ENCODE measurements around the gene MADD. TPM values are rescaled to one million over a fixed set of nuclear protein-coding genes. Genes with fewer than 3 reads are reported as not detected.

MADD gene
- total and polyA plus RNA-seq, 10 of the 15 experiments (the other 5 are each of a cell fraction or from before 2014, with no cell fraction given) = 0.47 to 35.4 (median 17.6) TPM

- no peak for TF ChIP-seq ATF2 (IDR thresholded peaks at IDR 0.05; ENCODE audit: low read length)
- TF ChIP-seq SMAD5 (IDR thresholded peaks at IDR 0.05; ENCODE audit: low read depth) = no peak
- TF ChIP-seq EZH2 (IDR thresholded peaks at IDR 0.05; ENCODE audit: borderline replicate concordance, control insufficient read depth, low read depth, low read length) = no peak
- TF ChIP-seq IKZF1 (conservative IDR thresholded peaks at IDR 0.05) = peak; percentile 59
- 0 out of 2 replicates have a peak, but pooled peaks have one; percentile 6 for TF ChIP-seq TCF12 (IDR thresholded peaks at IDR 0.05; ENCODE audit: low read depth, low read length)
- no peak for TF ChIP-seq ZBTB40 (IDR thresholded peaks at IDR 0.05; ENCODE audit: borderline replicate concordance)
- no peak for TF ChIP-seq SMC3 (IDR thresholded peaks at IDR 0.05; ENCODE audit: borderline replicate concordance, low read length)
- peak; percentile 65; the same call in 1 of the 2 replicates for TF ChIP-seq TAF1 (IDR thresholded peaks at IDR 0.05; ENCODE audit: borderline replicate concordance, low read depth, low read length)
- peak; percentile 51 for TF ChIP-seq DPF2 (IDR thresholded peaks at IDR 0.05)
- TF ChIP-seq KAT2A (conservative IDR thresholded peaks at IDR 0.05; ENCODE audit: control insufficient read depth, low read depth, low read length) = no peak
- no peak for TF ChIP-seq ZBED1 (IDR thresholded peaks at IDR 0.05; ENCODE audit: borderline replicate concordance)
- TF ChIP-seq ZNF207 (IDR thresholded peaks at IDR 0.05; ENCODE audit: borderline replicate concordance) = peak; percentile 34; the same call in 1 of the 2 replicates
- TF ChIP-seq EP300 (IDR thresholded peaks at IDR 0.05; ENCODE audit: borderline replicate concordance in 1 of 2, control insufficient read depth in 1 of 2, low read depth in 2 of 2, low read length in 2 of 2) = peak in 1 of 2 experiments; percentile 0; a peak in 1 of 4 replicates
- no peak for TF ChIP-seq ETV6 (conservative IDR thresholded peaks at IDR 0.05 in 1 of 2, IDR thresholded peaks at IDR 0.05 in 1 of 2; ENCODE audit: borderline replicate concordance in 1 of 2, low read depth in 1 of 2)
- TF ChIP-seq ELK1 (IDR thresholded peaks at IDR 0.05; ENCODE audit: low read depth, low read length) = no peak
- no peak for TF ChIP-seq TCF7 (IDR thresholded peaks at IDR 0.05; ENCODE audit: borderline replicate concordance)
- TF ChIP-seq CBX5 (IDR thresholded peaks at IDR 0.05; ENCODE audit: low read depth) = no peak
- TF ChIP-seq REST (IDR thresholded peaks at IDR 0.05; ENCODE audit: low read depth, low read length) = no peak
- 0 out of 4 replicates have a peak, but pooled peaks of 1 of the 2 experiments have one; percentile 18 for TF ChIP-seq SRF (IDR thresholded peaks at IDR 0.05; ENCODE audit: low read depth in 2 of 2, low read length in 2 of 2)
- TF ChIP-seq NBN (IDR thresholded peaks at IDR 0.05) = peak; percentile 11; the same call in 1 of the 2 replicates
- peak; percentile 82; the same call in 1 of the 2 replicates for TF ChIP-seq POLR2AphosphoS5 (IDR thresholded peaks at IDR 0.05; ENCODE audit: low read length)
Observed at GRCh38 chr11:47269829-47270305, at the start of gene MADD (continued).

Measured in GM12878 (cell line).